GM19452 (cell line): Measurements from ENCODE around the gene MKLN1.
"Not testable (repeated sequence)": the region's sequence is repeated elsewhere in the genome, so short reads cannot be mapped to it uniquely, and the experiment has no call there.

Experiments used
- ATAC-seq: cut with Tn5 transposase; IDR thresholded peaks from one replicate; pipeline ENCODE4 v1.9.1; 2021; ENCODE audit not compliant: unreplicated experiment

The MKLN1 gene

GRCh38 chr7:131327626-131328376, at the start of gene MKLN1:
TSS of gene MKLN1 (plus strand) at chr7:131327876. CDS start at chr7:131327900, 24 bp downstream.
- ATAC-seq, result peak; percentile 86

GRCh38 chr7:131279044-131279443, 48.6 kb upstream of the MKLN1 start:
- ATAC-seq, result no peak

- ATAC-seq, result no peak
These were observed 46.2 kb upstream of the MKLN1 start for GRCh38 chr7:131281266-131282048.

- ATAC-seq, result no peak
These were observed 42.8 kb upstream of the MKLN1 start for GRCh38 chr7:131284702-131285419.

- no peak for ATAC-seq
These were observed 42.1 kb upstream of the MKLN1 start for GRCh38 chr7:131285556-131285955.

GRCh38 chr7:131288450-131288849, 39.2 kb upstream of the MKLN1 start:
- no peak for ATAC-seq

GRCh38 chr7:131289051-131289450, 38.6 kb upstream of the MKLN1 start:
- ATAC-seq, result no peak

GRCh38 chr7:131292141-131292905, 35.4 kb upstream of the MKLN1 start:
- ATAC-seq, result no peak

- no peak for ATAC-seq
These were observed 34.7 kb upstream of the MKLN1 start for GRCh38 chr7:131293018-131293417.

GRCh38 chr7:131294553-131294952, 33.1 kb upstream of the MKLN1 start:
- ATAC-seq, result no peak

DNA sequence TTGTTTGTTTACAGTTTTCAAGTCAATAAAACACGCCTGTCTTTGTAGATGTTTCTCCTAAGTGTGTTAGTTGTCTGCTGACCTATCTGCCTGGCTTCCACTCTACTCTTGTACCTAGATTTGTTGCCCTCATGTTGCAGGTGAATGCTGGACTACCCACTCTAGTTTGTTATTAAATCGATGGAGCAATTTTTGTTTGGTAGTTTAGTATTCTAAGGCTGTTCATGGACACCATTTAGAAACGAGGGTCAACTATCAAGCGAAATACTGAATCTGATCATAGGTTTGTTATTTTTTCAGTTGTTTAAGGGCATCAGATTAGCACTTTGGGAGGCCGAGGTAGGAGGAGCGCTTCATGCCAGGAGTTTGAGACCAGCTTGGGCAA, 29.1 kb upstream of the MKLN1 start:
- ATAC-seq, result no peak

GRCh38 chr7:131299074-131299473, 28.6 kb upstream of the MKLN1 start:
- ATAC-seq, result no peak

DNA sequence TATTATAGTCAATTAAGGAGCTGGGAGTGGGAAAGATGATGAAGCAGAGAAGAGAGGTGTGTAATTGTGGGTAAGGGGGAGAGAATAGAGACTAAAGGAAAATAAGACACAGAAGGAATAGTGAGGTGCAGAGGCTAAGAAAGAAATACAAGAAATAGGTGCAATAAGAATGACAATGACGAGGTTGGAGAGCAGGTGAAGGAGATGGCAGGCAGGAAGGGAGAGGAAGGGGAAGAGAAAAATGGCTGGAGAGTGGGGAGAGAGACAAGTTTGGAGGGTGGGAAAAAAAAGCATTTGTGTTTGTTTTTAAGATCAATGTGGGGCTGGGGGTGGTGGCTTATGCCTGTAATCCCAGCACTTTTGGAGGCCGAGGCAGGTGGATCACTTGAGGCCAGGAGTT, 27.6 kb upstream of the MKLN1 start:
- no peak for ATAC-seq

GRCh38 chr7:131300572-131301466, 26.9 kb upstream of the MKLN1 start:
- ATAC-seq, result no peak

- no peak for ATAC-seq
These were observed 25.2 kb upstream of the MKLN1 start for GRCh38 chr7:131302446-131302845.

DNA sequence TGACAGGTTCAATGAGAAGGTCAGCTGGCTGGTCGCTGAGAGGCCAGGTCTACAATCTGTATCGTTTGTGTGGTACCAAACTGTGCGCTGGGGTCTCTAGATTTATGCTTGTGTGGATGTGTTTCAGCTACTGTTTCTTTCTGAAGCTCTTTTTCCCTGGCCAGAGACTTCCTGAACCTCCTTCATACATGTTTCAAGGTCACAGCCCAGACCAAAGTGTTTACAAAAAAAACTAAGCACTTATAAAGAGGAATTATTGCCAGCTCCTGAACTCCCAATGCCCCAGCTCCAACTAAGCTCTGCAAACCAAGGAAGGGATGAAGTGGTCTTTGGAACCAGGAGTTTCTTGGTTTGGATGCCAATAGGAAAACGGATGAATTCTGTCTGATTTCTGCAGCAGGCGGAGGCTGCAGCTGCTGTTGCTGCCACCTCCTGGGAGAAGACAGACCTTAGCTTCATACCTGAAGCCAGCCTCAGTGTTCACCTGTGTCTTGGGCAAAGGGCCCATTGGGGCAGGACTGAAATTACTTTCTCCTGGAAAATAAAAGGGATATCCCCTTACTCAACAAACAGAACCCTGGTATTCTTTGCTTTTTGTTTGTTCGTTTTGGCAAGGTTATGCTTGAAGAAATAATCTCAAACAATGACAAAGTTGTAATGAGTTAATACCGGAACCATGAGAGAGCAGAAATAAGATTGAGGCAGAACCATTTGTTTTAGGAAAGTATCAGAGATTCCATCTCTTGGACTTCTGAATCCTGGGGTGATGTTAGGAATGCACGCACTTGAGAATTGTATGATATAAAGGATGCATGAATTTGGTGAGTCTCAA, 24.6 kb upstream of the MKLN1 start:
- no peak for ATAC-seq

GRCh38 chr7:131305152-131305551, 22.5 kb upstream of the MKLN1 start:
- ATAC-seq, result no peak

- ATAC-seq, result not testable (repeated sequence)
These were observed 21.6 kb upstream of the MKLN1 start for GRCh38 chr7:131306041-131306440.

GRCh38 chr7:131306777-131307176, 20.9 kb upstream of the MKLN1 start:
- ATAC-seq, result no peak
